DND-41 (cell line): Measurements from ENCODE around the gene TROAP.
A peak's percentile ranks its signal among the peaks of the same experiment; 100 is the strongest.

Experiments
- CTCF ChIP-seq: IDR thresholded peaks from 2 replicates; pipeline ENCODE4 v1.5.1; 2012; ENCODE audit warnings: borderline replicate concordance, low read length, moderate library complexity, mild to moderate bottlenecking; ENCODE audit not compliant: poor library complexity, severe bottlenecking; ENCODE audit errors: extremely low read depth
- EZH2 ChIP-seq: IDR thresholded peaks from 3 replicates; pipeline ENCODE4 v1.6.1; 2012; ENCODE audit warnings: borderline replicate concordance, low read depth, mild to moderate bottlenecking, moderate library complexity, low read length, inconsistent platforms; ENCODE audit not compliant: severe bottlenecking

- TF ChIP-seq CTCF: peak; percentile 93
- TF ChIP-seq EZH2: no peak
These were observed 34.6 kb upstream of the TROAP start for GRCh38 chr12:49288412-49288853.
